ENCODE results near the gene GDPD1.
"Not testable (repeated sequence)": the region's sequence is repeated elsewhere in the genome, so short reads cannot be mapped to it uniquely, and the experiment has no call there.

The GDPD1 gene

DNA sequence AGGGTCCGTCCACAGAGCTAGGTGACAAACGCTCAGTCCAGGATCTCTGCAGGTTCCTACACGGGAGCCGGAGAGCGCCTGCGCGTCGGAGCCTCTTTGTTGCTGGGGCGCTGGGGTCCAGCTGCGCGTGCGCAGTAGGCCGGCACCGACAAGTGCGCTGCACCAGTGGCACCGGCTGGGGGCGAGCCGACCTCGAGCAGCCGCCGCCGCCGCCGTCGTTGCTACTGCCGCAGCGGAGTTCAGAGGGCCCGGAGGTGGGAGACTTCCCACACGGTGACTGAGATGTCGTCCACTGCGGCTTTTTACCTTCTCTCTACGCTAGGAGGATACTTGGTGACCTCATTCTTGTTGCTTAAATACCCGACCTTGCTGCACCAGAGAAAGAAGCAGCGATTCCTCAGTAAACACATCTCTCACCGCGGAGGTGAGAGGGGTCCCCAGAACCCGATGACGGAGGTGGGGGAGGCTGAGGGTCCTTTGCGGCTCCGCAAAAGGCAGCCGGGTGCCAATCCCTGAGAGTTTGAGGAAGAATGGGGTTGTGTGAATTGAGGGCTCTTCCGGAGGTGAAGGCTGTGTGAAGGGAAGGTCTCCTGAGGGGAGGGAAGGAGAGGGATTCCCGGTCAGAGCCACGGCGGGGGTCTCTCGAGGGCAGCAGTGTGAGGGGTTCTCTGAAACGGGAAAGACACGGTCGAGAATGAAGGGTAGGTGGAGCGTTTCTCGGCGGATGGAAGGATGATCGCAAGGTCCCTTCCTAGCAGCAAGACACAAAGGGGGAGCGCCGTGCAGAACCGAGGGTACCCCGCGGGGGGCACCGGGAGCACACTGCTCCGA lies at the start of gene GDPD1:
Gene GDPD1 (plus strand): TSS at position 184 of the 831 bp plus-strand sequence. CDS start 99 bp downstream, at position 283.
- DNase-seq = peak; percentile 94

DNA sequence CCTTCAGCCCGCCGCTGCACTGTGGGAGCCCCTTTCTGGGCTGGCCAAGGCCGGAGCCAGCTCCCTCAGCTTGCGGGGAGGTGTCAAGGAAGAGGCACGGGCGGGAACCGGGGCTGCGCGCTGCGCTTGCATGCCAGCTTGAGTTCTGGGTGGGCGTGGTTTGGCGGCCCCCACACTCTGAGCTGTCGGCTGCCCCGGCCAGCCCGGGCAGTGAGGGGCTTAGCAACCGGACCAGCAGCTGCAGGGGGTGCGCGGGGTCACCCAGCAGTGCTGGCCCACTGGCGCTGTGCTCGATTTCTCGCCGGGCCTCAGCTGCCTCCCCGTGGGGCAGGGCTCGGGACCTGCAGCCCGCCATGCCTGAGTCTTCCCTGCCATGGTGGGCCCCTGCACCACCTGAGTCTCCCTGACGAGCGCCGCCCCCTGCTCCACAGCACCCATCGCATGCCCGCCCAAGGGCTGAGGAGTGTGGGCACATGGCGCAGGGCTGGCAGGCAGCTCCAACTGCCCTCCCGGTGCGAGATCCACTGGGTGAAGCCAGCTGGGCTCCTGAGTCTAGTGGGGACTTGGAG lies 47.8 kb upstream of the GDPD1 start:
- no peak for DNase-seq

DNA sequence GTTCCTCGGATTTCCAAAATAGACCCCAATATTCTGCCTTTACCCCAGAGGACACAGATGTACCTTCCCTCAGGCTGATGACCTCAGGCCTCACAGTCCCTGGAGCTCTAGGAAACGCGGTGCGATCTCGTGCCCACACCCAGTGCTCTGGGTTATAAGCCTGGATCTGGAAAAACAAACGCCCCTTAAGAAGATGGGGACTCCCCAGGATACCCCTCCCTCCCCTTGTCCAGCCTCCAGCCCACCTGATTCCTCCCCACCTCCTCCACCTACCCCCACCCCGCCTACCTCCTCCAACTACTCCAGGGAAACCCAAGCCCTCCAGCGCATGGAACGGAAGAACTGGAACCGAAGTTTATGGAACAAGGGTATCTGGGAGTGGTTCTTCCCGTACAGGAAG lies 45.6 kb upstream of the GDPD1 start:
- no peak for DNase-seq

DNA sequence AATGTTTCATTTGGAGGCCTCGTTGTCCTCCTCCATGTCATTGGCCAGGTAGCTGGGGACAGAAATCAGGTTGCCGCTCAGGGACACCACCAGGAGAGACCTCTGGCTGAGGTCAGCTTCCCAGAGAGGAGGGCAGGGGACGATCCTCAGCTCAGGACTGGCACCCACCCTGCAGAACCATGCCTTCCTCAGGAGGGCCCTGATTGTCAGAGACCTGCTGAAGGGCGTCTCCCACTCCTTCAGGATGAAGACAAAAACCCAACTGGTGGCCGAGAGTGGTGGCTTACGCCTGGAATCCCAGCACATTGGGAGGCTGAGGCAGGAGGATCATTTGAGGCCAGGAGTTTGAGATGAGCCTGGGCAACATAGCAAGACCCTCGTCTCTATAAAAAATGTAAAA lies 45.2 kb upstream of the GDPD1 start:
- DNase-seq = no peak

DNA sequence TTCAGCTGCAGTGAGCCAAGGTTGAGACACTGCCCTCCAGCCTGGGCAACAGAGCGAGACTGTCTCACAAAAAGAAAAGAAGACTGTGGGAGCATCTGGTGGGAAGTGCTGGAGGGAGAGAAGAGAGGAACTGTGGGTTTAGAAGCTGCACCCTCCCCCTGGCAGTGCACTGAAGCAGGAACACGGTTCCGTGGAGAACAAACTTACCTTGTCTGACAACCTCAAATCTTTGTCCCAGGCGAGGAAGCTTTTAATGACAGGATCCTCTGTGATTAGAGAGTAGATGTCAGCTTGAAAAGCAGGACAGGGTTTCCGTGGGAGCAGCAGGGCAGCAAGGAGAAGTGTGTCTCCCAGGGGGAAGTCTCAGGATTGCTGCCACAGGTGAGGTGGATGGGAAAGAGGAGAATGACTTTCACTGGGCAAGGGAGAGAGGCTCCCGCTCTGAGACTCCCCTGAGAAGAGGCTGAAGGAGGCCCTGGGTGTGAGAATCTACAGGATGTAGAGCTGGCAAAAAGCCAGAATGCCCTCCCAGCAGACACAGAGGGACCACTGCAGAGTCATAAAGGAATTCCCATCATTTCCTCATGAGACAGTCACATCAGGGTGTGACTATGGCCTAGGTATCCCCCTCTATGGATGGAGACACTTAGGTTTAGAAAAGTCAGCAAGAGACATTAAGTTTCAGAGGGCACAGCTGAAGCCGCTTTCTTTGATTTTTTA lies 41.9 kb upstream of the GDPD1 start:
- no peak for DNase-seq

DNA sequence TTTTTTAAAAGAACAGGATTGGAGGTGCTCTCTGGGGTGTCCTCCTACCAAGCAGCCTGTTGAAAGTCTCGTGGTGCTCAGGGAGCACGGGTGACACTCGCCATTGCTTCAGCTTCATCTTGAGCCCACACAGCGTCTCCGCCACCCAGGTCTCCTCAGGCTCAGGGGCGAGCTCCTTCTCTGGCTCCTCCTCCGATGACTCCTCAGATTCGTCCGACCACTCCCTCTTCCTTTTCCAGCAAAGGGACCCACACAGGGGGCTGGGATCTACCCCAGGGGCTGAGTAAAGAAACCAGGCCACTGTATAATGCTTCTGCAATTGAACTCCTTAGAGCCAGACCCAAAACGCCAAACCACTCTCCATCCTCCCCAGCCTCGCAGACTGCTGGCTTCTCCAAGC lies 40.7 kb upstream of the GDPD1 start:
- not testable (repeated sequence) for DNase-seq

DNA sequence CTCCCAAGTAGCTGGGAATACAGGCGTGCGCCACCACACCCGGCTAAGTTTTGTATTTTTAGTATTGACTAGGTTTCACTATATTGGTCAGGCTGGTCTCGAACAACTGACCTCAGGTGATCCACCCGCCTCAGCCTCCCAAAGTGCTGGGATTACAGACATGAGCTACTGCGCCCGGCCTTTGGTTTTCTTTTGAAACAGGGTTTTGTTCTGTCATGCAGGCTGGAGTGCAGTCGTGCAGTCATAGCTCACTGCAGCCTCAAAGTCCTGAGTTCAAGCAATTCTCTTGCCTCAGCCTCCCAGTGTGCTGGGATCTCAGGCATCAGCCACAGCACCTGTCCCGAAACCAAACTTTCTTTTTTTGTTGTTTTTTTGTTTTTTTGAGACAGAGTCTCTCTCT lies 39.7 kb upstream of the GDPD1 start:
- DNase-seq = no peak

DNA sequence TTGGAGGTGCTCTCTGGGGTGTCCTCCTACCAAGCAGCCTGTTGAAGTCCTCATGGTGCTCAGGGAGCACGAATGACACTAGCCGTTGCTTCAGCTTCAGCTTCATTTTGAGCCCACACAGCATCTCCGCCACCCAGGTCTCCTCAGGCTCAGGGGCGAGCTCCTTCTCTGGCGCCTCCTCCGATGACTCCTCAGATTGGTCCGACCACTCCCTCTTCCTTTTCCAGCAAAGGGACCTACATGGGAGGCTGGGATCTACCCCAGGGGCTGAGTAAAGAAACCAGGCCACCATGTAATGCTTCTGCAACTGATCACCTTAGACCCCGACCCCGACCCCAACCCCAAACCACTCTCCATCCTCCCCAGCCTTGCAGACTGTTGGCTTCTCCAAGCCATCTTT lies 38.8 kb upstream of the GDPD1 start:
- no peak for DNase-seq

DNA sequence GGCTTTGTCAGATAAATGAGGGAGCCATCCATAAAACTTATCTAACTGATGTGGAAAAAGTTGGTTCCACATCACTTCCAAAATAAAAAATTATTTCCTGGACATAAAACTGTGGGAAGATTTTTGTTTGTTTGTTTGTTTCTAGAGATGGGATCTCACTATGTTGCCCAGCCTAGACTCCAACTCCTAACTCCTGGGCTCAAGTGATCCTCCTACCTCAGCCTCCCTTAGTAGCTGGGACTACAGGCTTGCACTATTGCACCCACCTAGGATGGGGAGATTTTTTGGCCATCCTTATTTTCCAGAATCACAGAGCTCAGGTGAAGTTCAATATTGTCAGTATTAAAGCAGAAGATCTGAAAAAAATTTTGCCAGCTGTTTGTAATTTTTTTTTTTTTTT lies 34.3 kb upstream of the GDPD1 start:
- DNase-seq = no peak

DNA sequence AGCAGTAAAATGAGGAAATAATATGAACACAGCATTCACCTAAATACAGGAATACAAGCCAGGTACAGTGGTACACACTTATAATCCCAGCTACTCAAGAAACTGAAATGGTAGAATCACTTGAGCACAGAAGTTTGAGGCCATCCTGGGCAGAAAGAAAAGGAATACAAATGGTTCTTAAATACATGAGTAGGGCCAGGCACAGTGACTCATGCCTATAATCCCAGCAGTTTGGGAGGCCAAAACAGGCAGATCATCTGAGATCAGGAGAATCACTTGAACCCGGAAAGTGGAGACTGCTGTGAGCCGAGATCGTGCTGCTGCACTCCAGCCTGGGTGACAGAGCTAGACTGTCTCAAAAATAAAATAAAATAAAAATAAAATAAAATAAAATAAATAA lies 33.5 kb upstream of the GDPD1 start:
- no peak for DNase-seq

DNA sequence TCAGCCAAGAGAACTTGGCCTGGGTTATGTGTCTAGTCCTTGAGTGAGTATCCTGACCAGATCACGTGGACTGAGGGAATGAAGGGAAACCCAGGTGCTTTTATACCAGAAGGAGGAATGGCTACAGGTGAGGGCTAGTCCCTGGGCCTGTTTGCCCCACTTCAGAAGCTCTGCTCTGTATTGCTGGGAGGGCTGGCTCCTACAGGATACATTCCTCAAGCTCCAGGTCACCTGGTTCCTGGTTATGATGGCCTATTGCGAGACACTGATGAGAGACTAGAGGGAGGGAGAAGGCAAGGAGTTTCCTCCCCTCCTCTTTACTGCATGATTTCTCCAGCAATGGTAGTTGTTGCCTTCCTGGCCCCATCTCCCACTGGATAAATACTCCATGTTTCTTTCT lies 29.5 kb upstream of the GDPD1 start:
- DNase-seq = no peak

DNA sequence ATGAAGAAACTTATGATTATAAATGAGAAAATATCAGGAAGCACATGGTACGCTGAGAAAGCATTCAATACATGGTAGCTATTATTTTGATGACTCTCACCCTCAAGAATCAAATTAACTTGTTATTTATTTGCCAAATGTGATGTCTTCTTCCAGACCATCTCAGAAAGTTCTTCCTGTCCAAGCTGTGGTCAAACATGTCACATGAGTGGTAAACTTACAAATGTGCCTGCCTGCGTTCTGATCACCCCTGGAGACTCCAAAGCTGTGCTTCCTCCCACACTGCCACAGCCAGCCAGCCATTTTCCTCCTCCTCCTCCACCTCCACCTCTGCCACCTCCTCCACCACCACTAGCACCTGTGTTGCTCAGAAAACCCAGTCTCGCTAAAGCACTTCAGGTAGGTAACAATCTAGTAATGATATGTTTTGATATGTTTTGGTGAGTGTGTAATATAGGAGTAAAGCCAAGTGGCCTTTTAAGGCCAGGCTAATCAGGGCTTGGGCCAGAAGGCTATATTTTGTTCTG lies 26.9 kb upstream of the GDPD1 start:
- DNase-seq = no peak

DNA sequence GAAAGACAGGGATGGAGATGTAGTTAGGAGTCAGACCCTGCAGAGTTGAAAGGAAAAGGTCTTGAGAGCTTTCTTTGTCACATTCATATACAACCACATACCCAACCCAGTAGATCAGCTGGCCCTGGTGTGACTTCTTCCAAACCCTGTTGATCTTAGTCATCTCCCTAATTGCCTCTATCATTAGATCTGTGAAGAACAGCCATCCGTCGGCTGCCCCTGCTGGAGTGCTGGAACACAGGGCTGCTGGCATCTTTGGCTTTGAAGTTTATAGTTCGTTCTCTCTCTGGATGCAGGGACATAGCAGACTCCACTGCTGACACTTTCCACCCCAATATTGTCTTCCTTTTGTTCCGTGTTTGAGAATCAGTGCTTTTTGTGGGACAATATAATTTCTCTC lies 20.9 kb upstream of the GDPD1 start:
- DNase-seq = no peak

DNA sequence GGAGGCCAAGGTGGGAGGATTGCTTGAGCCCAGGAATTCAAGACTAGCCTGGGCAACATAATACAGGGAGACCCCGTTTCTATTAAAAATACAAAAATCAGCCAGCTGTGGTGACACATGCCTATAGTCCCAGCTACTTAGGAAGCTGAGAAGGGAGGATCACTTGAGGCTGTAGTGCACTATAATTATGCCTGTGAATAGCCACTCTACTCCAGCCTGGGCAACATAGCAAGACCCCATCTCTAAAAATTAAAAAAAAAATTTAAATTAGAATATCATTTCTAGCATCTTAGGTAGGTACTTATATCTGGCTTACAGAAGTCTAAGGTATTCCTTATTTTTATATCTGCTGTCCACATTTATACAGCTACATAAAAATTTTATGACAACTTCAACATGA lies 18.0 kb upstream of the GDPD1 start:
- no peak for DNase-seq

DNA sequence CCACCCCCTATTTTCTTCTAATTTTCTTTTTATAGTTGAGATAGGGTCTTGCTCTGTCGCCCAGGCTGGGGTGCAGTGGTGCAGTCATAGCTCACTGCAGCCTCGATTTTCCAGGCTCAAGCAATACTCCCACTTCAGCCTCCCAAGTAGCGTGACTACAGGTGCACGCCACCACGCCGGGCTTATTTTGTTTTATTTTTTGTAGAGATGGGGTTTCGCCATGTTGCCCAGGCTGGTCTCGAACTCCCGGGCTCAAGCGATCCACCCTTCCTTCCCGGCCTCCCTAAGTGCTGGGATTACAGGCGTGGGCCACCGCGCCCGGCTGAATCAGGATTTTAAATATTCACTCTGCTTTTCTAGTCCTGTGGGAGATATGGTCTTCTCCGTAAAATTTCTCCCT lies 941 bp upstream of the GDPD1 start:
- DNase-seq = no peak

DNA sequence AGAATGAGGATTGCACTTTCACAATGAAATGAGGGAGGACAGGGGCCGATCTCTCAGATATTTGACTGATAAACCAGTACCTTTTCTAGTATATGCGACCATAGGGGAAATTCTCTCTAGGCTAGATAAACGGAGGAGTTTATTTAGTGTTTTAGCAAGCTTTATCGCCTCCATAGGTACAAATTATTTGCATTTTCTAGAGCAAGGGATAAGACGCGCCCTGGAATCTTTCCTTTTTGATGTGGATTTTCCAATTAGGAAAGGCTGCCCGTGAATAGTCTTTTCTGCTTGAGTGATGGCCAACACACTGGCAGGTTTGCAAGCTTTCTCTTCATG lies 351 bp upstream of the GDPD1 start:
- DNase-seq = no peak

DNA sequence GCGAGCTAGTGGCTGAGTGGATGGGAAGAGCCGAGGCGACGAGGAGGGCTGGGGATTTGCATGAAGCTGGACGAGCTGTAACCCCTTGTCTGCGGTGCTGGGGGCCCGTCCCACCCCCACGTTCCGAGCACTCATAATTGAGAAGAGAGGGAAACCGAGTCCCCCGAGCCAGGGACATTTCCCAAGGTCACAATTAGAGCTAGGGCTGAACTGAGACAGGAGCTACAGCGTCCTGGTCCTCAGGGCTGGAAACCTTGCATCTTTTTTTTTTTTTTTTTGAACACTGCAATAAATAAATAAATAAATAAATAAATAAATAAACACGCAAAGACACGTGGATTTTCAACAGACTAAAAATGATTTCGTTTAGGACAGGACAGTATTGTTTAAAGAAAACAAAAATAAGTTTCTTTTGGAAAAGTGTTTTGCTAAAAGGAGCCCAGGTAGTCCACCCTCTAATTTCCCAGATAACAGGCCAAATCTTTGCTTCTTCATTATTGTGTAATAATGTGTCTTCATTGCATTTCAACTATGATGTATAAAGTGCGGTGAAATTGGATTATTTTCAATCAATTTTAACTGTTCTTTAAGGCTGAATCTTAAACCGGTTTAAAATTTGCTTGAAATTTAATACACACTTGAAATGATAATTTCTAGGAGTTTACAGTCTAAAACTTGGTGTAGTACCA lies 992 bp downstream of the GDPD1 start:
- DNase-seq = no peak

DNA sequence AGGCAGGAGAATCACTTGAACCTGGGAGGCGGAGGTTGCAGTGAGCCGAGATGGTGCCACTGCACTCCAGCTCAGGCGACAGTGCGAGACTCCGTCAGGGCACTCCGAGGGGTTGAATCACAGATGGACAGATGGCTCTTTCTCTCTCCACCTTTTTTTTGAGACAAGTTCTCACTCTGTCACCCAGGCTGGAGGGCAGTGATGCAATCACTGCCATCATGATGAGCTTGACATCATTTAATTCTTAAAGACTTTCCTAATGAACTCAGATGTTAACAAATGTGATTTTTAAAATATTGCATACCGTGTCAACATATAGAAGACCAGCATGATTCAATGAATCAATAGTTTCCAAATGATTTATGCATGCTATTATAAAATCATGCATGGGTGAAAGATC lies 3.5 kb downstream of the GDPD1 start:
- DNase-seq = no peak

DNA sequence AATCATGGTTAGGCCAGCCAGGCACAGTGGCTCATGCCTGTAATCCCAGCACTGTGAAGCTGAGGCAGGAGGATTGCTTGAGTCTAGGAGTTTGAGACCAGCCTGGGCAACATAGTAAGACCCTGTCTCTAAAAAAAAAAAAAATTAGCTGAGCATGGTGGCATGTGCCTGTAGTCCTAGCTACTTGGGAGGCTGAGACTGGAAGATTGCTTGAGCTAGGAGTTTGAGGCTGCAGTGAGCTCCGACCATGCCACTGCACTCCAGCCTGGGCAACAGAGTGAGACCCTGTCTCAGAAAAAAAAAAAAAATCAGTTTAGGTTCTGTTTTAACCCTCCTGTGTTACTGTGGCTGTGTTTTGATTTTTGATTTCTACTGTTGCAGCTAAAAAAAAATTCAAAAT lies 8.3 kb downstream of the GDPD1 start:
- DNase-seq = not testable (repeated sequence)

DNA sequence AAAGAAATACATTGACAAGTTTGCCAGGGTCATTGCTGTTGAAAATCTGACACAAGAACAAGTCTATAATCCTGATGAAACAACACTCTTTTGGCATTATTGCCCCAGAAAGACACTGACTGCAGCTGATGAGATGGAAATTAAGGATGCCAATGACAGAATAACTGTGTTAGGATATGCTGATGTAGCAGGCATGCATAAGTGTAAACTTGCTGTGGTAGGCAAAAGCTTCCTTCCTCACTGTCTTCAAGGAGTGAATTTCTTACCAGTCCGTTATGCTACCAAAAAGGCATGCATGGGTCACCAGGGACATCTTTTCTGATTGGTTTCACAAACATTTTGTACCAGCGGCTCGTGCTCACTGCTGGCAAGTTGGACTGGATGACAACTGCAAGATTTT lies 10.5 kb downstream of the GDPD1 start:
- no peak for DNase-seq

DNA sequence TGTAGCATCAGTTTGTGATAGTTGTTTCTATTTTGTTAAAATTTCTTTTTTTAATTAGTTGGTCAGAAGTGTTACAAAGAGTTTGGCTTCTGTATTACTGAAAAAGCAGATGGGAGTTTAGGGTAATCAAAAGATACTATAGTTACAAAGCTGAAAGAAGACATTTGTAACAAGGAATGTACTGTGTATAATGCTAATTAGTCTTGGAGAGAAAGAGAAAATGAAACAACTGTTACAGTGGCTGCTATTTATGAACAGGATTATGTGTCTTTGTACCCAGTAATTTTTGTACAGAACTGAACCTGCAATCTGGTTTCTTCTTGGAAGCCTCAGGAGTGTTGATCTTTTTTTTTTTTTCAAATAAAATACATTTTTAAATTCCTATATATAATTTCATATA lies 14.3 kb downstream of the GDPD1 start:
- DNase-seq = no peak

DNA sequence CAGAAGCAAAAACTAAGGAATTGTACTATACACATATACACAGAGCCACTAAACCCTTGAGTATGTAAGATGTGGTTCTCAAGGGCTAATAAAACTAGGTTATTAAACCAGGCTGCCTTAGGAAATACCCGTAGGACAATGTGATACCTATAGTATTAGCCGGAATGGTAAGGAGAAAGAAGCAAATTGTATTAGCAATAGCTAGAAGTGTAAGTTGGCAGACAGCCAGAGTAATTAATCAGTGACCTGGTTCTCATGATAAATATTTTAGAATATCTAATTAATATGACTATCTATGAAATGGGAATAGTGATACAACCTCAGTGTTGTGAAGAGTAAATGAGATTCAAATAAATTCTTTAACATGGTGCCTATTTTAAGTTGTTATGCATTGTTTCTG lies 18.6 kb downstream of the GDPD1 start:
- DNase-seq = no peak

DNA sequence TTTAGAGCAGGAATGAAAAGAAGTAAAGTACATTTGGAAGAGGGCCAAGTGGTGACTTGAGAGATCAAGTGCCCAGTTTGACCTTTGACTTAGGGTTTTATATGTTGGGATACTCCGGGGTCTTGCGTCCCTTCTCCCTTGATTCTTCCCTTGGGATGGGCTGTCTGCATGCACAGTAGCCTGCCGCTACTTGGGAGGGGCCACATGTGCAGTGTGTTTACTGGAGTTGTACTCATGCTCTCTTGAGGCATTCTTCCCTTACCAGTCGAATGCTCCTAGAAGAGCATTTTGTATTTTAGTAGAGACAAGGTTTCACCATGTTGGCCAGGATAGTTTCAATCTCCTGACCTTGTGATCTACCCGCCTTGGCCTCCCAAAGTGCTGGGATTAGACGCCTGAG lies 23.8 kb downstream of the GDPD1 start:
- DNase-seq = no peak

DNA sequence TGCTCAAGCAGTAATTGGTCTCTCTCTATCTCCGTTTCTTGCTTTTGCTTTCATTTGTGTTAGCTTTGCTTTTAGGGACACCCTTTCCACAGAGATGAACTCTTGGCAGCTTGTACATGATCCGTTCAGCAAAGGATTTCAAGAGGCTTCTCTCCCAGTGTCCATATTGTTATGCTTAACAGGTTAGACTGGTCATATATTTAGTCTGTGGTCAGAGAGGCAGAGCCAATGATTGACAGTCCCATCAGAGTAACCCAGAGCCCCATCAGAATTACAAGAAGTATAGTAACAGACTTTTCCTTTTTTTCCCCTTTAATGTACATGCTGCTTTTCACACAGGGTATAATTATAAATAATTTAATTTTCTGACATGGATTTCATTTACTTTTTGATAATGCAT lies 34.4 kb downstream of the GDPD1 start:
- no peak for DNase-seq
